ENCODE data around the gene ANAPC2. TPM values are rescaled to one million over a fixed set of nuclear protein-coding genes. Genes with fewer than 3 reads are reported as not detected.

The ANAPC2 gene
- total and polyA plus RNA-seq, 2 of the 4 experiments (the other 2 are of a cell fraction) = 9.3 to 29.5 TPM

DNA sequence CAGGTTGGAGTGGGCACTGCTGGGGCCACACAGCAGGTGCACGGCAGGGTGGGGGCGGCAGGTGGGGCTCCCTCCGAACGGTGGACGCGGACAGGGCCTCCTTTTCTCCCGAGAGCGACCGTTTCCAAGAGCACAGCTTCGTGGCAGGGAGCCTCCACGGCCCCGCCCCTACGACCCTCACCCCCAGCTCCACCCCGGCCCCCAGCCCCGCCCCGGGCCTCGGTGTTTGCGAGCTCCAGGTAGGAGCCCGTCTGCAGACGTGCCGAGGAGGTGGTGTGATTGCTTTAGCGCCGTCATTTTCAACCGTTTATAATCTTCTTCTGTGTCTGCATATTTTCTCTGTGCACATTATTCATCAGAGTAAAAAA is 40.6 kb downstream of the ANAPC2 start:
- Histone ChIP-seq H2AK9ac (replicated peaks; ENCODE audit: low read depth, low read length, poor library complexity) (no peak overlapping the region), H3K27ac (ENCODE audit: insufficient read depth, low read length) (no peak overlapping the region), H3K27me3 (ENCODE audit: control insufficient read depth, insufficient read depth, low read length) (peaks cover 16% of the 10 kb centered on the region), H4K8ac (ENCODE audit: low read depth in 2 of 2, low read length in 2 of 2) (no peak overlapping the region), H4K20me1 (ENCODE audit: insufficient read depth, low read length) (no peaks in the 10 kb centered on the region), H3K9me3 (ENCODE audit: control insufficient read depth, insufficient read depth, low read length) (no peaks in the 10 kb centered on the region), H4K91ac (ENCODE audit: insufficient read depth, low read depth, low read length) (no peak overlapping the region), H3K79me1 (ENCODE audit: low read depth in 1 of 2, low read length in 2 of 2) (no peaks in the 10 kb centered on the region), H3K9ac (ENCODE audit: low read depth, low read length) (no peak overlapping the region), H4K5ac (ENCODE audit: low read depth, low read length) (no peak overlapping the region), H3K9me1 (ENCODE audit: insufficient read depth, low read length) (peaks cover 7% of the 10 kb centered on the region; the same call in 1 of the 2 replicates), H2BK15ac (ENCODE audit: low read depth, low read length) (no peak overlapping the region), H3K4ac (ENCODE audit: low read depth, low read length) (no peak overlapping the region), H3K23ac (ENCODE audit: low read depth, low read length) (no peak overlapping the region), H3K4me2 (ENCODE audit: low read depth, low read length) (no peak overlapping the region), H3K36me3 (ENCODE audit: control insufficient read depth, insufficient read depth, low read length) (no peaks in the 10 kb centered on the region), H2BK20ac (ENCODE audit: low read depth, low read length) (no peak overlapping the region), H2AK5ac (ENCODE audit: low read depth, low read length) (no peak overlapping the region), H3K18ac (ENCODE audit: low read depth, low read length) (no peak overlapping the region), H3K56ac (ENCODE audit: extremely low read depth, insufficient read depth, low read length) (no peak overlapping the region), H2AFZ (replicated peaks; ENCODE audit: low read length, poor library complexity) (no peak overlapping the region), H3K4me1 (ENCODE audit: control insufficient read depth, insufficient read depth, low read length) (no peaks in the 10 kb centered on the region), H3K14ac (replicated peaks; ENCODE audit: low read depth, low read length) (no peak overlapping the region), H2BK5ac (ENCODE audit: low read depth, low read length, poor library complexity, severe bottlenecking) (no peak overlapping the region), H2BK120ac (ENCODE audit: low read depth, low read length) (no peak overlapping the region), H3K4me3 (ENCODE audit: insufficient read depth, low read depth, low read length) (no peak overlapping the region)
- ATAC-seq (ENCODE audit: low read depth) = no peak
- WGBS, 2 experiments (ENCODE audit: extremely low coverage in 2 of 2, insufficient read length in 1 of 2) = 70% methylated on average over 2 of the region's 24 CpGs; no CpG with 5 or more reads in 1 of the 2 experiments
- ChIA-PET POLR2A (ENCODE audit: unreplicated experiment) (no interaction called here), CTCF (no interaction called here)
- TF ChIP-seq MAZ (IDR thresholded peaks at IDR 0.05; ENCODE audit: borderline replicate concordance, low read depth, low read length) = no peak
- TF ChIP-seq FOS (IDR thresholded peaks at IDR 0.05; ENCODE audit: low read depth, low read length) = no peak
- no peak for TF ChIP-seq RAD21 (IDR thresholded peaks at IDR 0.05; ENCODE audit: low read length)
- TF ChIP-seq MXI1 (IDR thresholded peaks at IDR 0.05; ENCODE audit: borderline replicate concordance, low read depth, low read length) = no peak
- no peak for TF ChIP-seq POLR2A (IDR thresholded peaks at IDR 0.05; ENCODE audit: low read depth, low read length)
- TF ChIP-seq CHD1 (IDR thresholded peaks at IDR 0.05; ENCODE audit: low read depth, low read length) = no peak
- TF ChIP-seq NFE2L2 (IDR thresholded peaks at IDR 0.05; ENCODE audit: low read depth, low read length) = no peak
- TF ChIP-seq SMC3 (IDR thresholded peaks at IDR 0.05; ENCODE audit: low read depth, low read length) = no peak
- in situ Hi-C loops (cut with MboI; ENCODE audit: low sequenced_read_pairs) (no loop called here), dilution Hi-C loops (cut with HindIII; ENCODE audit: low sequenced_read_pairs, unreplicated experiment) (no loop called here), intact Hi-C loops (cut with micrococcal nuclease) (no loop called here)
- DNase-seq = no peak
- BruUV-seq (replicated peaks) = no TSS peak
